ENCODE data around the gene ZSCAN31.
"Not testable (repeated sequence)": the region's sequence is repeated elsewhere in the genome, so short reads cannot be mapped to it uniquely, and the experiment has no call there.

The ZSCAN31 gene

GRCh38 chr6:28351493-28351925 is 15.6 kb upstream of the ZSCAN31 start:
- no peak for DNase-seq

- DNase-seq = no peak
These were observed 15.1 kb upstream of the ZSCAN31 start for GRCh38 chr6:28351087-28351486.

GRCh38 chr6:28349892-28350737 is 14.2 kb upstream of the ZSCAN31 start, which contains the start of gene ZKSCAN3:
Gene ZKSCAN3, plus strand, starts transcription at chr6:28349947. Its CDS starts 9,640 bp downstream, at chr6:28359587.
- peak; percentile 68 for DNase-seq

- DNase-seq = no peak
These were observed 13.5 kb upstream of the ZSCAN31 start for GRCh38 chr6:28349344-28349891.

- no peak for DNase-seq
These were observed 11.2 kb upstream of the ZSCAN31 start for GRCh38 chr6:28347119-28347518.

GRCh38 chr6:28345201-28345600 is 9.3 kb upstream of the ZSCAN31 start:
- no peak for DNase-seq

GRCh38 chr6:28343898-28344677 is 8.1 kb upstream of the ZSCAN31 start:
- no peak for DNase-seq

GRCh38 chr6:28340310-28341095 is 4.6 kb upstream of the ZSCAN31 start:
- DNase-seq = no peak

- no peak for DNase-seq
These were observed 1.2 kb upstream of the ZSCAN31 start for GRCh38 chr6:28337121-28337520.

GRCh38 chr6:28336284-28337120 is 554 bp upstream of the ZSCAN31 start:
- DNase-seq = peak; percentile 75

GRCh38 chr6:28335040-28335563 is 846 bp downstream of the ZSCAN31 start:
- DNase-seq = no peak

GRCh38 chr6:28334286-28335039 is 1.5 kb downstream of the ZSCAN31 start:
- DNase-seq = no peak

GRCh38 chr6:28333599-28334018 is 2.3 kb downstream of the ZSCAN31 start:
- DNase-seq = no peak

- no peak for DNase-seq
These were observed 2.9 kb downstream of the ZSCAN31 start for GRCh38 chr6:28333047-28333446.

- no peak for DNase-seq
These were observed 5.9 kb downstream of the ZSCAN31 start for GRCh38 chr6:28330041-28330440.

- DNase-seq = no peak
These were observed 9.5 kb downstream of the ZSCAN31 start for GRCh38 chr6:28326371-28326948.

GRCh38 chr6:28323813-28324424 is 12.0 kb downstream of the ZSCAN31 start:
- DNase-seq = no peak

- no peak for DNase-seq
These were observed 13.3 kb downstream of the ZSCAN31 start for GRCh38 chr6:28322661-28323060.

- DNase-seq = not testable (repeated sequence)
These were observed 18.1 kb downstream of the ZSCAN31 start for GRCh38 chr6:28317866-28318265.

GRCh38 chr6:28315628-28316027 is 20.3 kb downstream of the ZSCAN31 start:
- no peak for DNase-seq

All from kidney glomerular epithelial cell (primary cell).